GM10266 (cell line): ENCODE data around the gene BRPF1.

ENCODE experiments used
- DNase-seq: peaks from one replicate; pipeline ENCODE4 v3.0.0; 2012; ENCODE audit errors: extremely low spot score
- TF ChIP-seq, protein P1 (sequence below): IDR thresholded peaks from 2 replicates; pipeline ENCODE4 v1.5.1; 2012; ENCODE audit warnings: mild to moderate bottlenecking, low read depth; ENCODE audit not compliant: control insufficient read depth, insufficient read depth; ENCODE audit errors: missing control alignments

Gene BRPF1

DNA sequence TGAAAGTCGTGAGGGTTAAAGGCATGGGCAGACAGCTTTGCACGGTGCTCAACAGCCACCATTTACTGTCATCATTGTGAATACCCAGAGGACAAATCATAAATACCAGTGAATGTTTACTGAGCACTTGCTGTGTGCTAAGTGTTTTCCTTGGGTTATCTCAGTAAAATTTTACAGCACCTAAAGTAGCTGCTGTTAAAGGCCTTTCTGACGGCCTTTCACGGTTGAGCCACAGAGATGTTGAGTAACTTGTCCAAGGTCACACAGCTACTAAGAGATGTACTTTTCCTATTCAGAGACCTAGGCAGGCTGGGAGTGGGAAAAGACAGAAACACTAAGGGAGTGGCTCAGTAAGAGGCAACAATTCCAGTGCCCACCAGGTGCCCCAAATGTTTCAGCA is 28.3 kb upstream of the BRPF1 start:
- no peak for DNase-seq
- TF ChIP-seq, protein P1, sequence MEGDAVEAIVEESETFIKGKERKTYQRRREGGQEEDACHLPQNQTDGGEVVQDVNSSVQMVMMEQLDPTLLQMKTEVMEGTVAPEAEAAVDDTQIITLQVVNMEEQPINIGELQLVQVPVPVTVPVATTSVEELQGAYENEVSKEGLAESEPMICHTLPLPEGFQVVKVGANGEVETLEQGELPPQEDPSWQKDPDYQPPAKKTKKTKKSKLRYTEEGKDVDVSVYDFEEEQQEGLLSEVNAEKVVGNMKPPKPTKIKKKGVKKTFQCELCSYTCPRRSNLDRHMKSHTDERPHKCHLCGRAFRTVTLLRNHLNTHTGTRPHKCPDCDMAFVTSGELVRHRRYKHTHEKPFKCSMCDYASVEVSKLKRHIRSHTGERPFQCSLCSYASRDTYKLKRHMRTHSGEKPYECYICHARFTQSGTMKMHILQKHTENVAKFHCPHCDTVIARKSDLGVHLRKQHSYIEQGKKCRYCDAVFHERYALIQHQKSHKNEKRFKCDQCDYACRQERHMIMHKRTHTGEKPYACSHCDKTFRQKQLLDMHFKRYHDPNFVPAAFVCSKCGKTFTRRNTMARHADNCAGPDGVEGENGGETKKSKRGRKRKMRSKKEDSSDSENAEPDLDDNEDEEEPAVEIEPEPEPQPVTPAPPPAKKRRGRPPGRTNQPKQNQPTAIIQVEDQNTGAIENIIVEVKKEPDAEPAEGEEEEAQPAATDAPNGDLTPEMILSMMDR, result no peak

DNA sequence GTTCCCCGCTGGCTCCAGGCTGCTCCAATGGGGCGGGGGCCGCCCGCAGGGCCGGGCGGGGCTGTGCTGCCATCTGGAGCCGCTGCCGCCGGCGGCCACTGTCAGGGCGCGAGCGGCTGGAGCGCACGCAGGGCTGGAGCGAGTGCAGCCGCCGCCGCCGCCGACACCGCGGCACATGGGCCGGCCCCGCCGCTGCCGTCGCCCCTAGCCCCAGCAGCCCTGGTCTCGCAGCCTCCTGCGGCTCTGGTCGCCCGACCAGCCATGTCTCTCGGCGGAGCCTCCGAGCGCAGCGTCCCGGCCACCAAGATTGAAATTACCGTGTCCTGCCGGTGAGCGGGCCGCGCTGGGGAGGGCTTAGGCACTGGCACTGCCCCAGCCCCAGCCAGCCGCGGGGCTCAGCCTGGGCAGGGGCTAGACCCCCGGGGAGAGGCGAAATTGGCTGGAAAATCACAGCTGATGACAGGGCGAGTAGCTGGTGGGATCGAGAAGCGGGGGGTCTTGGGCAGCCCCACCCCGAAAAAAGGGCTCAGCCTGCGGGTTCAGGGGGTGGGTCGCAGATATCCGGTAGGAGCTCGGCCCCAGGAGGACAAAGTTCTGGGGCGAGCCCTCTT is 27.7 kb upstream of the BRPF1 start, which contains the start of gene CPNE9:
CPNE9 (plus strand) TSS at position 98 of the 611 bp plus-strand sequence; CDS start at position 262, 164 bp downstream.
- DNase-seq, result peak; percentile 42
- TF ChIP-seq, protein P1, result no peak

DNA sequence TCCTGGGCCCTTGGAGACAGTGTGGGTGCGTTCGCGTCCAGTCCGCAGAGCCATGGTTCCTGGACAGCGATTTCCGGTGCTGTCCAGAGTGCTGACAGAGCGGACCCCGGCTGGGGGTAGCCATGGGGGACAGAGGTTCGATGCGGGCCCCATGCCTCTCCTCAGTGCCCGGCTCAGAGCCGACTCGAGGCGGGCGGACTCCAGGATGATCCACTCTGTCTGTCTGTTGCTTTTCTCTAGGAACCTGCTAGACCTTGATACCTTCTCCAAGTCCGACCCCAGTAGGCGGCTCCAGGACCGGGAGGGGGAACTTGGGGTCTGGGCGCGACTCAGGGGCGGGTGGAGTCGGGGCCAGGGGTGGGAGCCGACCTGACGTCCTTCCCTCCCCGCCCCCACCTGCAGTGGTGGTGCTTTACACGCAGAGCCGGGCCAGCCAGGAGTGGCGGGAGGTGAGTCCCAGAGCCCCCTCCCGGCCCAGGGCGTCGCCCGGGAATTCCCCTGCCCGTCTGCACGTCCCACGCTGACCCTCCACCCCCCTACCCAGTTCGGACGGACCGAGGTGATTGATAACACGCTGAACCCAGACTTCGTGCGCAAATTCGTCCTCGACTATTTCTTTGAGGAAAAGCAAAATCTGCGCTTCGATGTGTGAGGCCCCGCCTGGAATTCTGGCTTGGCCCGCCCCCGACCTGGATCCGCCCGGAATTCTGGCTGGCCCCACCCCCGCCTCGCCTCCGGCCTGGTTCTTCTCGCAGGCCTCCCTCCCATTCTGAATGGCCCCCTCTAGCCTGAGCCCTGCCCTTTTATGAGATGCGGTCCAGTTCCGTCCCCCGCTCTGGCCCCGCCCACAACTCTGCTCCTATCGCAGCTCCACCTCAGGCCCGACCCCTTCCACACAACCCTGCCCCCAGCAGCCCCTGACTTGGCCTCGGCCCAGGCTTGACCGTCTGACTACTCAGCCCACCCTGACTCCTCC is 26.9 kb upstream of the BRPF1 start:
- TF ChIP-seq, protein P1, result no peak
- peak; percentile 73 for DNase-seq

DNA sequence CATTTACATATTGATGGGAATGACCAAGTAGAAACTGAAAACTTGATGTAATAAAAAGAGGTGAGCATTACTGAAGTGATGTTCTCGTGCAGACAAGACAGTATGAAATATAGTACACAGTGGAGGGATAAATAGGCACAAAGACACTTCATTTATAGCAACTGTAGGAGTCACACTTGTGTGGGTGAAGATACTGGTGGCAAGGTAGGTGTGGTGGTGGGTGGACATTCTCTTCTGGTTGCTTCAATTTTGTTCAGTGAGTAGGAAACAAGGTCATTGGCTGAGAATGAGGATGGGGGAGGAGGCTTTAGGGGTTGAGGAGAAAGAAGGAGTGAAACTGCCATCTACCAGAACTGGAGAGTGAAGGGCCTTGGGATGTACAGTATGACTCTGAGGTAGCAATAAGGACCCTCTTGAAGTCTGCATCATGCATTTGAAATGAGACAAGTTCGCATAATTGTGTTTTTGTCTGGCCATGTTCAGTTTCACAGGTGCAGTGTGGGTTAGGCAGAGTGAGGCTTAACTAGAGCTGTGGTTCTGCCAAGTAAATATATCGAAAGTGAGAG is 21.3 kb upstream of the BRPF1 start:
- no peak for DNase-seq
- TF ChIP-seq, protein P1, result no peak

DNA sequence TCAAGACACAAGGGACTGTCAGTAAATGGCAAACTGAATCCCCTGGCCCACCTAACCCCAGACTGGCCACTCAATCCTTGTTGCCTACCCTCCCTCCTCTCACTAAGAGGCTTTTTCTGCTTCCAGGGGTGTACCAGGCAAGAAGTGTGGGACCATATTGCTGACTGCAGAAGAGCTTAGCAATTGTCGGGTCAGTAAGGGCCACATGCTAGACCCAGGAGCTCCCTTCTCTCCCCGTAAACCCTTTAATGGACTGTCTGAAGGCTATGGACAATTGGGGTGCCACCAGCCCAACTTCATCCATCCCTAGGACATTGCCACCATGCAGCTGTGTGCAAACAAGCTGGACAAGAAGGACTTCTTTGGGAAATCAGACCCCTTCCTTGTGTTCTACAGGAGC is 19.1 kb upstream of the BRPF1 start:
- no peak for DNase-seq
- TF ChIP-seq, protein P1, result no peak

DNA sequence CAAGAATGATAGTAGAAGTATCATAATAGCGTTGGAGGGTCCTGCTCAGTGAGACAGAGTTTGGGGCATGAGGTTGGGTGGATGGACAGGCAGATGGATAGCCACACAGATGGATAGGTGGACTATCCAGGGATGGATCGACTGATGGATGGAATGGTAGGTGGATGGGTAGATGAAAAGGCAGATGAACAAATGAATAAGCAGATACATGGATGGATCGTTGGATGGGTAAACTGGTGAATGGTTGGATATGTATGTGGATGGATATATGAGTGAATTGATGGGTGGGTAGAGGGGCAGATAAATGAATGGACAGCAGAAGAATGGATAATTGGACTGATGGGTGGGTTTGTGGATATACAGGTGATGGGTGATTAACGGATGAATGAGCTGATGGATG is 18.4 kb upstream of the BRPF1 start:
- TF ChIP-seq, protein P1, result no peak
- no peak for DNase-seq

DNA sequence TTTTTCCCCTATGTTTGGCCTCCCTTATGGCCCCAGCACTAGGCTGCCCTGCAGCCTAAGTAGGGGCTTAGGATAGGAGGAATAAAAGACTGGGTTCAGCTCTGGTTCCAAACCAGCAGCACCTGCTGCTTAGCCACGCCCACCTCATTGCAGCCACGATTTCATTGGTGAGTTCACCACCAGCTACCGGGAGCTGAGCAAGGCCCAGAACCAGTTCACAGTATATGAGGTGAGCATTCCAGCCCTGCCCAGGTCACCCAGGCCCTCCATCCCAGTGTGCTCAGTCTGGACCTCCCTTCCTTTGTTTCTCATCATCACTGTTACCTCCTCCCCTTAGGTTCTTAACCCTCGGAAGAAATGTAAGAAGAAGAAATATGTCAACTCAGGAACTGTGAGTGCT is 16.4 kb upstream of the BRPF1 start:
- DNase-seq, result no peak

More for the DNA sequence above, 16.4 kb upstream of the BRPF1 start:
- TF ChIP-seq, protein P1, result no peak
